Hypothalamus (tissue), 51 donors: ENCODE results near the gene CYP3A5.
A peak's percentile ranks its signal among the peaks of the same experiment; 100 is the strongest.
"Not testable (repeated sequence)": the region's sequence is repeated elsewhere in the genome, so short reads cannot be mapped to it uniquely, and the experiment has no call there.

Source experiments
- DNase-seq, 51 donors: peaks; one replicate each; lab custom pipeline; 2025; lab: John Stamatoyannopoulos, UW

CYP3A5 gene

DNA sequence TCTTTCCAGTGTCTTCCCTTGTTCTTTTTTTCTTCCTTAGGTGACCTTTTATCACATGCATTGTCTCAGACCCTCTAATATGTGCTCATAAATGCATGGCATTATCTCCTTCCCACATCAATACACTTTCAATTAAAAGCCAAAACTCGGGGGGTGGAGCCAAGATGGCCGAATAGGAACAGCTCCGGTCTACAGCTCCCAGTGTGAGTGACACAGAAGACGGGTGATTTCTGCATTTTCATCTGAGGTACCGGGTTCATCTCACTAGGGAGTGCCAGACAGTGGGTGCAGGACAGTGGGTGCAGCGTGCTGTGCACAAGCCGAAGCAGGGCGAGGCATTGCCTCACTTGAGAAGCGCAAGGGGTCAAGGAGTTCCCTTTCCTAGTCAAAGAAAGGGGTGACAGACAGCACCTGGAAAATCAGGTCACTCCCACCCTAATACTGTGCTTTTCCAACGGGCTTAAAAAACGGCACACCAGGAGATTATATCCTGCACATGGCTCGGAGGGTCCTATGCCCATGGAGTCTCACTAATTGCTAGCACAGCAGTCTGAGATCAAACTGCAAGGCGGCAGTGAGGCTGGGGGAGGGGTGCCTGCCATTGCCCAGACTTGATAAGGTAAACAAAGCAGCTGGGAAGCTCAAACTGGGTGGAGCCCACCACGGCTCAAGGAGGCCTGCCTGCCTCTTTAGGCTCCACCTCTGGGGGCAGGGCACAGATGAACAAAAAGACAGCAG is 6.2 kb upstream of the CYP3A5 start:
- DNase-seq = not testable (repeated sequence)

DNA sequence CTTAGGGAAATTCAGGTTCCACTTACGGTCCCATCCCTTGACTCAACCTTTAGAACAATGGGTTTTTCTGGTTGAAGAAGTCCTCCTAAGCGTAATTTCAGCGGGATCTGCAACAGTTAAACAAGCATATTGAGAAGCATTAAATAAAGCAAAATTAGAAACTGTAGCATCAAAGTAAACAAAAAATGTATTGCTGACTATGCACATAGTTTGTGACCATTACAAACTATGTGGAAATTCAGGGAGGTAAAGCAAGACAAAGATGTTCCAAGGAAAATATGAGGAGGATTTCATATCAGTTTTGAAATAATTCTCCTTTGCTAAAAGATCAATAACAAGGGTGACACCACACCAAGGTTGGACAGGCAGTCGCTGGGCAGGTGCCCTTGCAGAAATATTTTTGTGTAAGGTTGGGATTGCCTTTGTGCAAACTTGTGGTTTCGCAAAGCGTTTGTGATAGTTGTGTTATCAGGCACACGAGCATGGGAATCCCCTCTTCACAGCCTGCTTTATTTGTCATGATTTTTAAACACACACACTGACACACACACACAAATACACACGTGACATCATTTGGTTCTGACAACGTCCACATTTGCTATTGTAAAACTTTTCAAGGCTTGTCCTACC is 5.4 kb upstream of the CYP3A5 start:
- no peak for DNase-seq

DNA sequence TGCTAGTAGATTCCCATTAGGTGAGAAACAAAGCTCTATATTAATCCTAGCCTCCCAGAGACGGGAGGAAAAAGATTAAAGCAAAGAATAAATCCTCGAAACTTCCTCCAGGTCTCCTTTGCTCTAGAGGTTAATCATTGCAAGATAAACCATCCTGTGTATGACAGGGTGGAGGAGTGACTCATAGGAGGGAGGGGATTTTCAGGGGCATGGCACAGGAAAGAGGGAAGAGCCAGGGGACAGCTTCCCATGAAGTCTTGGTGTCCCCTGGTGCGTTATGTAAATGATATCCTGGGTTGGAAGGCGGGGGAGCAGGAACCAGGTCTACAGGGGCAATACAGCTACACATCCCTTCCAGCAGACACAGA is 780 bp downstream of the CYP3A5 start:
- DNase-seq = no peak

DNA sequence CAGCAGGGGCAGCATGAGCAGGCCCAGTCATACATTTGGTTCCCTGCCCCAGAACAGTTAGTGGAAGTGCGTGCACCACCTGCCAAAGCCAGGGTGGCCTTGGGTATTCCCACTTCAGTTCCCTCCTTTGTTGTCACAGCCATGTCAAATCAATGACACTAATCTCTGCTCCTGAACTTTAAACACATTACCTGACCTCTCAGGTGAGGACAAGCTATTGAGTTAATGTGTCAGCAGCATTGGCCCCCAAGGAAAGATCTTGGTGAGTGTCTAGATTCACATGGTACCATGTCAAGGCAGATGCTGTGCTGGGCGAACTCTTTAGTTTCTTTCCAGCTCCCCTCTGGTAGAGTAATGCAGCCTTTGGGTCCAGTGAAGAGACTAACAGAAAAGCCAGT is 2.1 kb downstream of the CYP3A5 start:
- DNase-seq = no peak

DNA sequence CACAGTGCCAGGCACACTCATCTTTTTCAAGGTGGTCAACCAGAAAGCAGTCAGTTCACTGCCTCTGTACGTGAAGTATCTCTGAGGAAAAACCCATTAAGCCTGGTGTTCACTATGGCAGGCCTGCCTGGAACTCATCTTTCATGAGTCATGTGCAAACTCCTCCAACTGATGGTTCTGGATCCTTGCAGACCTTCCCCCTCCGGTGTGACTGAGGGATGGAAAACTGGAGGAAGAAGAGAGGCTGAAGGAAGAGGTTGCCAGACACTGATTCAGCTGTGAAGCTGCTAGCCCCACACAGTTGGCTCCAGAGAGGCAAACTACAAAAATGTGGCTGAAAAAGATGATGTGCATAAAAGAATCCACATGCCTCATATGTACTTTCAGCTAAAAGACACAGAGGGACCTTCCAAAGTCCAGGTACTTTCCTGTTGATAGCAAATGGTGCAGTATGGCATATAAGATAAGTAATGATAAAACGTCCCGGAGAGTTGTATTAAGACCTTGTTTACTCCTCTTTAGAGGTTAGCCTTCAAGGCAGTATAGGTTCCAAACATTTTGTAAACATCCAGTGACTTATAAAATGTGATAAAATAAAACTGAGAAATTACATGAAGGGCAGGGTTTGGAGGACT is 2.7 kb downstream of the CYP3A5 start:
- peak in 1 of 51 donors; percentile 14 for DNase-seq

DNA sequence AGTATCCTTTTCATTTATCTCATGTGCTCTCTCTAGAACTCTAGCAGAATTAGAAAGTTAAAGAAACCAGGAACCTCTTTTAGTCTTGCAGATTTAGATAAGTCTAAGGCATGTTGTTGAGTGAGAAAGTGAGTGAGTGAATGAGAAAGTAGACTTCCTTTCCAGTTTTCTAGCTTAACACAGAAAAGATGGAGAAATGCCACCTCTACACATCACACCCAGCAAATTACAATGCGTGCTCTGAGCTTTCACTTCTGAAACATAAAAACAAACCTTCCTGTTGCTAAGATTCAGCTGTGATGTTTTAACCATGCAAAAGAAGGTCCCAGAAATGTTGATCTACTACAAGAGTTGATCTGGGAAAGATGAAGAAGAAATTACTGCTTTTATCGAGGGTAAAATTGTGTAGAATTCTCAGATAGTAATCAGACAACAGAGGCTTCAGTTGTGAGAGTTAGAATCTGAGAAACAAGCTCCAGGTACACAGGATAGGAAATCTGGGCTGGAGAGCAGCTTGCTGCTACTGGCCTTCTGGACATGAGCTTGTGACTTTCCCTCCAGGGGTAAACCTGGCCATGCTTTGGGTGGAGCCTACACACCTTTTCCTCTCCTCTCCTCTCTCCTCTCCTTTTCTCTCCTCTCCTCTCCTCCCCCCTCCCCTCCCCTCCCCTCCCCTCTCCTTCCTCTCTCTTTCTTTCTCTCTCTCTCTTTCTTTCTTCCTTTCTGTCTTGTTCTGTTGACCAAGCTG is 4.6 kb downstream of the CYP3A5 start:
- no peak for DNase-seq

DNA sequence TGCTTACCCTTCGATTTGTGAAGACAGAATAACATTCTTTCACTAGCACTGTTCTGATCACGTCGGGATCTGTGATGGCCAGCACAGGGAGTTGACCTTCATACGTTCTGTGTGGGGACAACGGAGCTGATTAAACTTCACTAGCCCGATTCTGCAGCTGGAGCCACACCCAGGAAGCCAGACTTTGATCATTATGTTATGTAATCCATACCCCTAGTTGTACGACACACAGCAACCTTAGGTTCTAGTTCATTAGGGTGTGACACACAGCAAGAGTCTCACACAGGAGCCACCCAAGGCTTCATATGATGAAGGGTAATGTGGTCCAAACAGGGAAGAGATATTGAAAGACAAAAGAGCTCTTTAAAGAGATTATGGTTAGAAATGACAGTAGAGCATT is 7.2 kb downstream of the CYP3A5 start:
- no peak for DNase-seq

- no peak for DNase-seq
Observed at GRCh38 chr7:99669782-99670181, 10.0 kb downstream of the CYP3A5 start.

DNA sequence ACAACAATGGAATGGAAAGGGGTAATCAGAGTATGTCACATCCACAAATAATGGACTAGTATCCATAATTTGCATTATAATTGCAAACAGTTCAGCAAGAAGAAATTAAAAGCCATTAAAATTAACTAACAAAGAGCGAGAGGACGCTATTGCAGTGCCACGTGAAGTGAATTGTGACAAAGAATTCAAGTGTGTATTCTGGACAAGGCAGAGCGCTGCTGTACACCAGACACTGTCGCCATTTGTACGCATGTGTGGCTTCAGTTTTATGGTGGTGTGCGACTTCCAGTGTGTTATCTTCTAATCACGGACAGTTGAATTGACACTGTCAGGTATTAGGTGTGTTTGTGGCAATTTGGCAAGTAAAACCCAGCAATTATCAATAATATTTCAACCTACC is 11.3 kb downstream of the CYP3A5 start:
- no peak for DNase-seq

DNA sequence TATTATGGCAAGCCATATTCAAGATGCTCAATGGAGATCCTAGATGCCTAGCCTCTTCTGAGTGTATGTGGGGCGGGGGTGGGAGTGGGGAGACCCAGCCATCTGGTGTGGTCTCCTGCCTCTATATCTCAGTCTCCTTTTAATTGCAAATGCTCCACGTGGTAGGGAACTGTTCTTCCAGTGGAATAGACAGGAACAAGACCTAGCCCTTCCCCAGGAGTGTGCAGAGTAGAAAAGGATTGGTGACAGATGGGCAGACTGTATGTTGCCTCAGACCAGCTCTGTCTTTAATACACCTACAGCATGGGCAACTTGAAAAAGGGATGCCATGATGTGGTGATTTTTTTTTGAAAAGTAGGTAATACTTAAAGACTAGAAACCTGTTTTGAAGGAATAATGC is 12.6 kb downstream of the CYP3A5 start:
- DNase-seq = no peak

DNA sequence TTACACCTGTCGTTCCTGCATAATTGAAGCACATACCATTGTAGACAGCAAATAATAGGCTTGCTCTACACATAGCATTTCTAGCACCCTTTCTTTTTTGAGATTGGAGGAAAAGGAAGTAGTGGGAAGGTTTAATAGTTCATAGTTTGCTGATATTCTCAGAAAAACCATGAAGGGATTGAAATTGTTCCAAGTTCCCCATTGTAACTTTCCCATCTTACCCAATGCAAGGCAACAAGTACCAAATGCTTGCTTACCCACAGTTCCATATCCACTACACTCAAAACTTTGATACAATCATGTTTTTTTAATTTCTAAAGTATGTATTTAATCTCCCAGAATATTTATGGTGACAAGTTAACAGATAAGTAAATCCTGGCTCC is 13.8 kb downstream of the CYP3A5 start:
- DNase-seq = no peak

DNA sequence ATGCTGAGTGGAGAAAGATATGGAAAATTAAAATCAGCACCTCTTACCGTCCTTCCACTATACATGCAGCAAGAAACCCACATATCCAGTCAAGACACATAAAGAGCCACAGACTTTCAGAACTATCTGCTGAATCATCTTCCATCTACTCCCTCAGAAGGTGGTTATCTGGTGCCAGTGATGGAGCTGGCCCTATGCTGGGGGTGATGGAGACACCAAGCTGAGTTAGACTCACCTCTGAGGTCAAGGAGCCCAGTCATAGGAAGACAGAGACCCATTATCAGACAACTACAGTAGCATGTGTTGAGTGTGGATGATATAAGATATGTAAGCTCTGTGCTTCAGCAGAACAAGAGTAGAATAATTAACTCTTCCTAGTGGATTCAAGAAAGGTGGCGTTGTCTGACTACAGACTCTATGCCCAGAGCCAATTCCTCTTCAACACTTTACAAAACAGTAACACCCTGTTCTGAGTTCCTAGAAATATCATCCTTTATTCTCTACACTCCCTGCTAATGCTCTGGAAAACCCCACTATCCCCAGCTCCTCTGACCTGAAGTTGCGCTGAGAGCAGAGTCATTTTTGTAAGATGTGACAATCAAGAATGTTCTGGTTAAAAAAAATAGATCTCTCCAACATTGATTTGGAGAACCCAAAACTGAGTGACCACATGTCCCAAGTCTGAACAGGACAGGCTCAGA is 14.3 kb downstream of the CYP3A5 start:
- DNase-seq = no peak

DNA sequence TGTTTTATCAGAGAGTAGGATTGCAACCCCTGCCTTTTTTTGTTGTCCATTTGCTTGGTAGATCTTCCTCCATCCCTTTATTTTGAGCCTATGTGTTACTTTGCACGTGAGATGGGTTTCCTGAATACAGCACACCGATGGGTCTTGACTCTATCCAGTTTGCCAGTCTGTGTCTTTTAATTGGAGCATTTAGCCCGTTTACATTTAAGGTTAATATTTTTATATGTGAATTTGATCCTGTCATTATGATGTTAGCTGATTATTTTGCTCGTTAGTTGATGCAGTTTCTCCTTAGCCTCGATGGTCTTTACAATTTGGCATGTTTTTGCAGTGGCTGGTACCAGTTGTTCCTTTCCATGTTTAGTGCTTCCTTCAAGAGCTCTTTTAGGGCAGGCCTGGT is 21.9 kb downstream of the CYP3A5 start:
- DNase-seq = not testable (repeated sequence)

- DNase-seq = not testable (repeated sequence)
Observed at GRCh38 chr7:99654626-99655025, 25.2 kb downstream of the CYP3A5 start.

DNA sequence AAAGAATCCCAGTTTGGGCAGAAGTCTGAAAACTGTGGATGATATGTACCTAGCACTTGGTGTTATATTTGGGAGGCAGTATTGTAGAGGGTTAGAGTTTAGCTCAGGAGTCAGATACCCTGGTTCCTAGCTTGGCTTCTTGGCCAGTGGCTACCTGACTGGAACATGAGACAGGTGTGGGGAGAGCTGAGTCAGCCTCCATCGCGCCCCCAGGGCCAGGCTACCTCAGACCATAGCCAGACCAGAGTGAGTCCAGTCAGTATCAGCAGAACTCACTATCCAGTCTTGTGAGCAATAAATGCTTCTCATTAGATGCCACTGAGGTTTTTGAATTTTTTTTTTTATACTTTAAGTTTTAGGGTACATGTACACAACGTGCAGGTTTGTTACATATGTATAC is 26.0 kb downstream of the CYP3A5 start:
- no peak for DNase-seq

DNA sequence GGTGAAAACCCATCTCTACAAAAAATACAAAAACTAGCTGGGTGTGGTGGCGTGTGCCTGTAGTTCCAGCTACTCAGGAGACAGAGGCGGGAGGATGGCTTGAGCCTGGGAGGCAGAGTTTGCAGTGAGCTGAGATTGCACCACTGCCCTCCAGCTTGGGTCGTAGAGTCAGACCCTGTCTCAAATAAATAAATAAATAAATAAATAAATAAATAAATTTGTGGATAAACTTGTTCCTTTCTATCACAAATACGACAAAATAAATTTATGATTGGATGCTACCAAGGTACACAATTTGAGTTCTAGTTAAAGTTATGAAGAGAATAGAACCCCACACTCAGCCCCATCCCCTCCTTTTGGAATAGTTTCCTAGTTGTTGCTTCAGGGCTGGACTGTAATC is 26.5 kb downstream of the CYP3A5 start:
- not testable (repeated sequence) for DNase-seq

DNA sequence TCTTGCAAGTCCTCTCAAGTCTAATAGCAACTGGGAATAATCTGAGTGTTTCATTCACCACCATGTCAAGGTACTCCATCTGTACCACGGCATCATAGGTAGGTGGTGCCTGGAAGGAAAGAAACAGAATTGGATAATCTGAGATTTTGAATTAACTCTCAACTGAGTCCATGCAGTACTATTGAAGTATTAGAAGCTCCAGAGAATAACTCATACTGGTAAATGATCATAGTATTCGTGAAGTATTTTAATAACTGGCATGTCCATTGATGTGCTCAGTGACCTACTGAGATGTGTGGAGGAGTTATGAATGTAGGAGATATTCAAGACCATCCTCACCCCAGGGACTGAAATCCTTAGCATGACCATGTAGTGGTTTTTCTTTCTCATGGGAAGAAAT is 27.1 kb downstream of the CYP3A5 start:
- no peak for DNase-seq

DNA sequence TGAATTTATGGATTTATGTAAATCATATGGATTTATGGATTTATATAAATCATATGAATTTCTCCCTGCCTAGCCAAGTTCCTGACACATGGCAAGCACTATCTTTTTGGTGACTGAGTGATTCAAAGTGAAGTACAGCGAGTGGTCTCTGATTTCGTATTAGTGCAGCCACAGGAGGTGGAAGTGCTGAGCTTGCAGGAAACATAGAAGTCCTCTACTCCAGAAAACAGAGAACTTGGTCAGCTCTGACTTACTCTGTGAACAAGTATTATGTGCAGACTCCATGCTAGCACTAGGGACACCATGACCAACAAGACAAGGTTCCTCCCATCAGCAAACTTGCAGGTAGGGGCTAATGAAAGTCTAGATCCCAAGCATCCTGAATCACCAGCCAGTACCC is 28.5 kb downstream of the CYP3A5 start:
- no peak for DNase-seq

- peak in 2 of 51 donors; percentile 4 to 32 for DNase-seq
Observed at GRCh38 chr7:99648843-99649242, 31.0 kb downstream of the CYP3A5 start.

GRCh38 chr7:99645590-99645989 is 34.2 kb downstream of the CYP3A5 start:
- no peak for DNase-seq

DNA sequence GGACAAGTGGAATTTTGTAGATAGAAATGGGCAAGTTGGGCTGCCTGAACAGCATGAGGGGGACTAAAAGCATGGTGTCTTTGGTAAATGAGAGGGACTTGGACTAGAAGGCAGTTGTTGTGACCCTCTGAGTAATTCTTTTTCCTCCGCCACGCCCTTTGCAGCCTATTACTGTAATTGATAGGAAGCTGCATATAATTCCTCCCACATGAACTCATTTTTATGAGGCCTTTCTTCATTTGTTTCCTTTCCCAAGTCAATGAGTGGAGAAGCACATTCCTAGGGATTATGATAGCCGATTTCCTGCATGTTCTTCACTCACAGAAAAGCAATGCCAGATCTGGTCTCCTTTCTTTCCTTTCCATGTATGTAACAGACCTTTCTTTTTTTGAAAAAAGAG is 35.4 kb downstream of the CYP3A5 start:
- no peak for DNase-seq
